NCI-H2196 treated with DMSO at 0.1 percent for 48 hours (cell line): ENCODE results near the gene CA10.

Experiments used
- DNase-seq: peaks from one replicate; lab custom pipeline; 2025; ENCODE audit not compliant: unreplicated experiment; lab: John Stamatoyannopoulos, UW

The CA10 gene

GRCh38 chr17:51692917-51693316, 465.6 kb downstream of the CA10 start:
- no peak for DNase-seq

DNA sequence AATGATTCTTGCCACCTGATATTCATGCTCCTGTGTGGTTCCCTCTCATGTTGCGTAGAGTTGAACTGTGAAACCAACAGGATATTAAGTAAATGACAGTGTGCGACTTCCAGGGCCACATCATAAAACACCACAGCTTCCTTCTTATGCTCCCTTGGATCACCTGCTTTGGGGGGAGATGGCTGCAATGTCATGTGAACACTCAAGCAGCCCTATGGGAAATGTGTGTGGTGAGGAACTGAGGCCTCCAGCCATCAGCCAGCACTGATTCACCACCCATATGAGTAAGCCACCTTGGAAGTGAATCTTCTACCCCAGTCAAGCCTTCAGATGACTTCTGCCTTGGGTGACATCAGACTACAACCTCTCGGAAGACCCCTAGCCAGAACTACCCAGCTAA, 470.6 kb downstream of the CA10 start:
- no peak for DNase-seq

- DNase-seq, result peak; percentile 60
Observed at GRCh38 chr17:51685287-51685909, 473.1 kb downstream of the CA10 start.

GRCh38 chr17:51684214-51684613, 474.3 kb downstream of the CA10 start:
- DNase-seq, result no peak

DNA sequence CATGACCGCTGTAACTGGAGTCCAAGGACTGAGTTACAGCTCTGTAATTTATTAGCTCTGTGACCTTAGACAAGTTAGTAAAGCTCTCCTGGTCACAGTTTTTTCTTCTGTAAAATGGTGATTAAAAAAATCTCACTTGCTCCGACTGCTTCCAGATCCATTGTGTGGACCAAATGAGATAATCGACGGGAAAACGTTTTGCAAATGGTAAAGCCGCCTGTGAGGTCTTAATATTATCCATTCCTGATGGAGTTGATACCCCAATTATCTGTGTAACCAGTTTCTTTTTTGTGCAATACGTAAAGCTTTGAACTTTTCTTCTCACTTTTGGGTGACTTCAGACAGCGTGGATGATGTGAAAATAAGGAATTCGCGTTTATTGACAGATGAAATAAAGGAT, 475.2 kb downstream of the CA10 start:
- no peak for DNase-seq

GRCh38 chr17:51682115-51682514, 476.4 kb downstream of the CA10 start:
- DNase-seq, result no peak

DNA sequence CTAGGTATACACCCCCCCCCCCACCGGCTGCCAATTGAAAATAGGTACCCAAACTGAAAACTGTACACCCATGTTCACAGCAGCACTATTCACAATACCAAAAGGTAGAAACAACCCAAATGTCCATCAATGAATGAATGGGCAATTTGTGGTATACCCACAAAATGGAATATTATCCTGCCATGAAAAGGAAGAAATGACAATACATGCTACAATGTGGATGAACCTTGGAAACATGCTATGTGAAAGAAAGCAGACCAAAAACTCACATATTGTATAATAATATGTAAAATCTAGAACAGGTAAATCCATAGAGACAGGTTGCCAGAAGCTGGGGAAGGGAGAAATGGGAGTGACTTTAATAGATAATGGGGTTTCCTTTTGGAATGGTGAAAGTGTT, 480.6 kb downstream of the CA10 start:
- DNase-seq, result no peak

DNA sequence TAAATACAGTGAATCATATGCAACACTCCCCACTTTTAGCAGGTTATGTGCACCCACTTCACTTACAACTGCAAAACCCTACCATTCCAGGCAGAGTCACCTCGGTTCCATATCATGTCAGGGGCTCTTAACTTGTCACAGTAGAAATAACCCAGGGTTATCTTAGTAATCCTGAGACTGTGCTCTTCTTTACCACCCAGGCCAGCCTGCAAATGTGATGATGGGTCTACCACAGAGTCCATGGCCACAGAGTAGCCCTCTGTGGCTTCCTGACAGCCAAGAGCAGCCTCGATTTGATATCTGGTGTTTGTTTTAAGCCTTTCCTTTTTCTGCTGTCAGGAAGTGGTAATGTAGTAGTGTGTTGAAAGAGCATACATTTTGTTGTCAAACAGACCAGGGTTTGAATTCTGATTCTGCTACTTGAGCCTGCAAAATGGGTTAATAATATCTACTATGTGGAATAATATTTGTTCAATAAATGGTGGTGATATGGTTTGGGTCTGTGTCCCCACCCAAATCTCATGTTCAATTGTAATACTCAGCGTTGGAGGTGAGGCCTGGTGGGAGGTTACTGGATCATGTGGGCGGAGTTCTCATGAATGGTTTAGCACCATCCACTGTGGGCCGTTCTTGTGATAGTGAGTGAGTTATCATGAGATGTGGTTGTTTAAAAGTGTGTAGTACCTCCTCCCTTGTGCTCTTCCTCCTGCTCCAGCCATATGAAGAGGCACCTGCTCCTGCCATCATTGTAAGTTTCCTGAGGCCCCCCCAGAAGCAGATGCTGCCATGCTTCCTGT, 481.6 kb downstream of the CA10 start:
- no peak for DNase-seq

DNA sequence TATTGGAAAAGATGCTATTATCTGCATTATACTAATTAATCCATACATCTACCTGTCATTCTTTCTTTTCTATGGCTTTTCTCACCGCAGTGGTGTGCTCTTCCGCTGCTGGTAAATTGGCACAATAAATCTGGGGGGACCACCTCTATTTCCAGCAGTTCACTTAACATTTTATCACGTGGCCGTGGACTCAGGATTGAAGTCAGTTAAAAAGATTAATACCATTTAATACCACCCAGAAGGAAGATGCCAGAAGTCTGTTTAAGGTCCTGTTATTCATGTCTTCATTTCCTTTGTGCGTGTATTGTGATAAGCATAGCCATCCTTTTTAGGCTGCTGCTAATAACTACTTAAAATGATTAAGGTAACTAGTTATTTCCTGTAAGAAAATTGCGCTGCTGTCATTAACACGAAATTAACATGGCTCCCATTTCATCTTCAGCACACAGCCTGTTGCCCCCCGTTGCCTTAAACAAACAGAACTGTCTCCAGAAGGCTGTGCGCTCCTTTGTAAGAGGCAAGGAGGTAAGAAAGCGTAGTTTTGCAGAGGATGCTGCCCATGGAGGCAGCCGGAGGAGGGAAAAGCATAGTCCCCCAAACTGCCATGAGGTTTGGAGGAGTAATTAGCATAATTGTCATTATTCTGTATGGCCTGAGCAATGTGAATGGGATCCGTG, 483.8 kb downstream of the CA10 start:
- no peak for DNase-seq

DNA sequence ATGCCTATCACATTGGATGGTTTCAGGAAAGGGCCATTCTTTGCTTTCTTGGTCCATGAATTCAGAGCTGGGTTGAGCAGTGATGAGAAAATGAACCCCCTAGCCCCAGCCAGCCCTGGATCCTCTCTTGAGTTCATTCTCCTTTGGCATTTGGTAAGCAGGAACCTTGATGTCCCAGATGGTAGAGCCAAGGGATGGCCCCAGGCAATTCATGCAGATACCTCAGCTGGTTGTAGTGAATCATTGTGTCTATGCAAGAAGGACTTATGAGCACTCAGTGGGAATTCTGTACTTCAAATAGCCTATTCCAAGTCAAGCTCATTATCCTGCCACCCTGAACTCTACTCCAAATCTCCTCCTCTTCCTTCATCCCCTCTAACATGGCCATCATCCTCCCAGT, 485.4 kb downstream of the CA10 start:
- no peak for DNase-seq

DNA sequence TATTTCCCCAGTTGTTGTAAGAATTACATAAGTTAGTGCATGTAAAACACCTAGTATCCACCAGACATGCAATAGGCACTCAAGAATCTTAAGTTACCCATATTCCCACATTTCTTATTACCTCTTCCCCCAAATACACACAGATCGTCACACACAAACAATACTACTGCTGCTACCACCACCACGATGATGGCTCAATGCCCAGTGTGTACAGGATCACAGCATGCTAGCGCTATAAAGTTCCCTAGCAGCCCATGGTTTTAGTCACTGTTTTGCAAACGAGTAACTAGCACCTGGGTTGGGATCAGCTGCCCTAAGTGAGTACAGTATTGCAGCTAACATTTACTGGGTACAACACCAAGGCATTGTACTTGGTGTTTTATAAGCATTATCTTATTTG, 486.4 kb downstream of the CA10 start:
- no peak for DNase-seq

DNA sequence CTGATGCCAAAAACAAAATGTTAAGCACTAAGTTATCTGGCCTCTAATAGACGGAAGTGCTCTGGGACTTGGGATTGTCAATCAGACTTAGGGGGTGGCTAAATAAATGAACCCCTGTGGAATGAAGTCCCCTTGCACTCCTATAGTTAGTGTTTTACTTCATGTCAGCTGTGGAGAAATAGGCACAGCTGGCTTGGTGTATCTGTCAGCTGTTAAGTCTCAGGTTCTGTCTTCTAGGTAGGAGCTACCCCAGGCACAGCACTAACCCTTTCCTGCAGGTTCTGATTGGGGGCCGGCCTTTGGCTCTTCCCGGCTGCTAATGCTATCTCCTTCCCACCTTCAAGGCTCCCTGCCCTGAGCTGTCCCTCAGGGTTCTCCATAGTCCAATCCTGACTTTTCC, 487.6 kb downstream of the CA10 start:
- no peak for DNase-seq

GRCh38 chr17:51668963-51669246, 489.6 kb downstream of the CA10 start:
- no peak for DNase-seq

- DNase-seq, result no peak
Observed at GRCh38 chr17:51668155-51668962, 490.2 kb downstream of the CA10 start.

GRCh38 chr17:51667706-51668083, 490.8 kb downstream of the CA10 start:
- DNase-seq, result no peak

GRCh38 chr17:51666971-51667705, 491.4 kb downstream of the CA10 start:
- no peak for DNase-seq

DNA sequence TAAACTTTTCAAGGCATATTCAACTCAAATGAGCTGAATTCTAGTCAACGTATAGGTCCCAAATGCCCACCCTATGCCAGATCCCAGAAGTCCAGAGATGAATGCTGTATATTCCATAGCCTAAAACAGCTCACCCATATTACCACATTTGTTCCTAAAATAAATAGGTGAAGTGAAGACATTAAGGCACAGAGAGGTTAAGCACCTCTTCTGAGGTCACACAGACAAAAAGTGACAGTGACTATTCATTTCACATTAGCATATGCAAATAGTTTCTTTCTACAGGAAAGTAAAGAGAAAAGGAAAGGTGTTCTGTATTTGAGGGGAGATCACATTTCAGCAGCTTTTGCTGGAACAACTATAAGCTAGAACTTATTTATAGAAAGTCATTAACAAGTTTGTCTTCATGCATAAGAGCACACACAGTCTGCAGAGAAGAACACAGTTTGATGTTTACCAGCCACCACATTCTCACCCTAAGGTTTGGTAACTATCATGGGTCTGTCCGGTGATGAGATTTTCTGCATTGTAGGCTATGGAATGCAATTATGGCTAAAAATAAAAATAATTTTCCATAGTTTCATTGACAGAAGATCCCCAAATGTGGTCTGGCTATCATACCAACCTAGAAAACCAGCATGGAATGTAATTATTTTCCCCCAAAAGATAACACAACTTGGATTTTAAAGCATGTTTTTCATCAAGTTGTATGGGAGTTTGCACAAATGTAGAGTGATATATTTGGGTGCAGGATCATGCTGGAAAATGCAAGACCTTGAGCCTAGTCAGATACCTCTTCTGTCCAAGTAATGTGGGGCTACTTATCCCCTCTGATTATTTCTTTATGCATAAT, 496.1 kb downstream of the CA10 start:
- DNase-seq, result no peak

GRCh38 chr17:51661403-51661802, 497.1 kb downstream of the CA10 start:
- no peak for DNase-seq

DNA sequence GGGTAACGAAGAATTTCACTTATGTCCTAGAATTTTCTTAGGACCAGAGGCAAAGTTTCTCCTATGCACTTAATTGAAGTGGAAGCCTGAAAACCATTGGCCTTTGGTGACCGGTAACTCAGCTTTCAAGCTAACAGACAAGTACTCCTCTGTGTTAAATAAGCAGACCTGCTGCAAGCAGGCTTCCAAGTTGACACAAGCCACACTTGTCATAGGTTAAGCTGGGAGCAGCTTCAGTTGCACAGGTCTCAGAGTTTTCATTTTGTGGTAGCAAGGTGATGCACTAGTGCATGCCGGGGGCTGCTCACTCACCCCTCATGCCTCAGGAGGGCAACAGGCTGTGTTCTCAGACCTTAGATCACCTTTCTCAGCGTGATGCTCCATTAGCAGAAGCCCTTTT, 498.2 kb downstream of the CA10 start:
- DNase-seq, result no peak

DNA sequence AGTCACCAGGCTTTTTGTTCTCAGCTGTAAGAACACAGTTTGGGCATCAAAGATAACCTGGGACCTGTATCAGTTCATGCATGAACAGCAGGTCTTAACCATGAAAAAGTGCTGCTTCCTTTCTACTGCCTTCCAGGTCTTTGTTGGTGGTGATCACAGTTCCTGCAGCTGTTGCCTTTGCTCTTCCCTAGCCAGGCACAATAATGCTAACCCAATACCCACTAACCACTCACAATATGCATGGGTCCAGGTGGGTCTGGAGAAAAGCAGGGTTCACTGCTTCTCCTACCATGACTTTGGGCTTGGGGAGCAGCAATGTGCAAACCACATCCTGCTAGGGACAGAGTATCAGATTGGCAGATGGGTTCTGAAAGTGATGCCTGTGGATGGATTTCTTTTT, 501.3 kb downstream of the CA10 start:
- DNase-seq, result no peak
